GM12801 (cell line): ENCODE results near the gene CYP2B6.

Experiments used
- TF ChIP-seq, protein P1 (sequence below): IDR thresholded peaks from one replicate; pipeline ENCODE4 v1.5.1; 2011; ENCODE audit warnings: control low read depth; ENCODE audit not compliant: insufficient read length; ENCODE audit errors: extremely low read depth

The CYP2B6 gene

DNA sequence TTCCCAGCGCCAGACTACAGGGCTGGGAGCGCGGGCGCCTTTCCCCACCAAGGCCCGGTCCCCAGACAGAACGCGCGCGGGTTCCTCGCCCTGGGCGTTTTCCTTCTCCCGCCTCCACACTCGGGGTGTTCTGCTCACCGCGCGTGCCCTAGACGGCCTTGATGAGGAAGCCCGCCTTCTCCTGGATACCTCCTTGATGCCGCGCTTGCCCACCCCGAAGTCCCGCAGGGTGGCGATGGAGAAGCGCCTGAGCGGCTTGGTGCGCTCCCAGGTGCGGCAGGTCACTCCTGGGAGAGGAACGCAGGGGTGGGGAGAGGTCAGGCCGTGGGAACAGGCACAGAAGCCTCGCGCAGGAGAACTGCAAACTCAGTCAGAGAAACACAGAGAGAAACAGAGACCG lies 34.8 kb downstream of the CYP2B6 start:
- TF ChIP-seq, protein P1, sequence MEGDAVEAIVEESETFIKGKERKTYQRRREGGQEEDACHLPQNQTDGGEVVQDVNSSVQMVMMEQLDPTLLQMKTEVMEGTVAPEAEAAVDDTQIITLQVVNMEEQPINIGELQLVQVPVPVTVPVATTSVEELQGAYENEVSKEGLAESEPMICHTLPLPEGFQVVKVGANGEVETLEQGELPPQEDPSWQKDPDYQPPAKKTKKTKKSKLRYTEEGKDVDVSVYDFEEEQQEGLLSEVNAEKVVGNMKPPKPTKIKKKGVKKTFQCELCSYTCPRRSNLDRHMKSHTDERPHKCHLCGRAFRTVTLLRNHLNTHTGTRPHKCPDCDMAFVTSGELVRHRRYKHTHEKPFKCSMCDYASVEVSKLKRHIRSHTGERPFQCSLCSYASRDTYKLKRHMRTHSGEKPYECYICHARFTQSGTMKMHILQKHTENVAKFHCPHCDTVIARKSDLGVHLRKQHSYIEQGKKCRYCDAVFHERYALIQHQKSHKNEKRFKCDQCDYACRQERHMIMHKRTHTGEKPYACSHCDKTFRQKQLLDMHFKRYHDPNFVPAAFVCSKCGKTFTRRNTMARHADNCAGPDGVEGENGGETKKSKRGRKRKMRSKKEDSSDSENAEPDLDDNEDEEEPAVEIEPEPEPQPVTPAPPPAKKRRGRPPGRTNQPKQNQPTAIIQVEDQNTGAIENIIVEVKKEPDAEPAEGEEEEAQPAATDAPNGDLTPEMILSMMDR = no peak

DNA sequence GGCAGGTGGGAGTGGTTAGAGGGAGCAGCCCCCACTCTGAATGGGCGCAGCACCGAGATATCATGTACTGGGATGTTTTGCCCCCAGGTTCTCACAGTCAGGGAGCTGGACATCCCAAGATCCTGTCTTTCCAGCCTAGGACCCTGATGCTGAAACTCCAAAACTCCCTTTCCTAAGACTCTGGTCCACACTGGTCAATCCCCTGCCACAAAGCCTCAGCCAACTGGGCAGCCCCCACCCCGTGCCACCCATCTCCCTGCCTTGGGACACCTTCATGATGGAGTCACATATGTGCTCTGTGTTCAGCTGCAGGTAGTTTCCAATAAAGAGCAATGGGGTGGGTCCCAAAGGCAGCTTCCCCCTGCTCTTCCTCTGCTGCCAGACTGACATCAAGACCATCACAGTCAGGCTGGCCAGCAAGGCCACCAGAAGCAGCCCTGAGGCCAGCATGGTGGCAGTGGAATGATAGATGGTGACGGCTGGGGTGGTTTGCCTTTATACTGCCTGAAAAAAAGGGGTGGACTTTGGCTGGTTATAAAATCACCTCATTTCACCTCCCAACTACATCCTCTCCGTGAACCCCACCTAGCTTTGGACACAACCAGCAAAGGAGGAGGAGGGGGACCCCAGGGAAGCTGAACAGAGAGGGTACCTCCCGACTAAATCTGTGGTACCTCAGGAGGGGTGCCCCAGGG lies 36.3 kb downstream of the CYP2B6 start:
- TF ChIP-seq, protein P1 = no peak

DNA sequence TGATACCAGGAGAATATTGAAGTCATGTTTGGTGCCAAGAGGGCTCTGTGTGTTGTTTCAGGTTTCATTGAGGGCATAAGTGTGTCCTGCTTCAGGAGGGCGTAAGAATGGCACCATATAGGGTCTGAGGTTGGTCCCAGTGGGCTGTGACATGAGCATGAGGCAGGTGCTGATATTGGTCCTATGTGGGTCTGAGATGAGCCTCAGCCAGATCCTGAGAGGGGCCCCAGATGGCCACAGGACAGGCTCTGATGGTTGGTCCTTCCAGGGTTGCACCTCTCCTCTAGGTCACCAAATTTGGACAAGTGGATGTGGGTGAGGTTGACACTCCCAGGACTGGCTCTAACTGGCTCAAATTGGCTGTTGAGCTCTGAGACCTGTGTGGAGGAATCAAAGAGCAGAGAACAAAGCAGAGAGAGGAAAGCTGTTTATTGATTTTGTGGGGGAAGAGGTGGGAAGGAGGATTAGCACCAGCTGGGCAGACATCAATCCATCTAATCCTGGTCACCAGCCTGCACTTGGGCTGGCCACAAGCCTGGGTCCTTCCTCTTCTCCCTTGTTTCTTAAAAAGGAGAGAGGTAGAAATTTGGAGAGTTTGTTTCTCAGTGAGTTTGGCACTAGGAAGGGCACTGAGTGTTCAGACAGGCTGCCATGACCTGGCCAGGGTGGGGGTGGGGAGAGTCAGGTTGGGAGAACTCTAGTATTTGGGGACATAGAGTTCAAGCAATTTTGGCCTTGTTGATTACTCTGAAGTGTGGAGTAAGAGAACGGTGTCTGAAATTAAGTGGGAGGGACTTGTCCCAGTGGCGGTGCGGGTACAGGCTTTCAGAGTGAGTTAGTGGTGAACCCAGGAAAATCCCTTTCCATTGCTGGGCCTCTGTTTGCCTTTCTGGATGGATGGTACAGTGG lies 38.7 kb downstream of the CYP2B6 start:
- TF ChIP-seq, protein P1 = no peak

DNA sequence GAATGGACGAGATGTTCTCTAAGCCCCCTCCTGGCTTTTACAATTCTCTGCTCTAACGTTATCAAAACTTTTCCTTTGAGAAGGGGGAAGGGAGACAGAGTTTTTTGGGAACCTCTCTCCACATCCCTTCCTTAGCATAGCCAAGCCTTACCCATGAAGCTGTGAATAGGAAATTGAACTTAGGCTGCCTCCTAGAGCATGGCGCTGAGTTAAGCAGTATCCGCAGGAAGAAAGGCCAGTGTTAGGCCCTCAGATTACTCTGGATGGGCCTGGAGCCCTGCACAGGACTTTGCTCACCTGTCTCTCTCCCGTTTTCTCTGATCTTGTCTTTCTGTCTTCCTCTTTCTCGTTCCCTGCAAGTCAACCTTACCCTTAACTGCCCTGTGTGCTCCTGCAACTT lies 39.6 kb downstream of the CYP2B6 start:
- TF ChIP-seq, protein P1 = no peak

DNA sequence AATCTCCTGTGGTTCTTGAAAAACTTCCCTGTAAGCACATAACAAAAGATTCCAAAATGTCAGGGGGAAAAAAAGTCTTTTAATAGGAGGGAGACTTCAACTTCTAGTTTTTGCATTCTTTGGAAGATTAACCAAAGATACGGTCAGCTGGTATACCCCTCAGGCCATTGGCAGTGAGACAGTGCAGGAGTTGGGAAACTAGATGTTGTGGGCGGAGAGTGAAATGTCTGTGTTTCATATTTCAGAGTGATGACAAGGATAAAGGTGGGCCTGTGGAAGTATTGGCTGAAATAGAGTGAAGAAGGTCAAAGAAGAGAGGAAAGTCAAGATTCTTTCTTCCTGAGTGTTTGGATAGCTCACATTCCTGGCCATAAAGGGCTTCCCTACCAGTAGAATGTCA lies 40.8 kb downstream of the CYP2B6 start:
- TF ChIP-seq, protein P1 = no peak

DNA sequence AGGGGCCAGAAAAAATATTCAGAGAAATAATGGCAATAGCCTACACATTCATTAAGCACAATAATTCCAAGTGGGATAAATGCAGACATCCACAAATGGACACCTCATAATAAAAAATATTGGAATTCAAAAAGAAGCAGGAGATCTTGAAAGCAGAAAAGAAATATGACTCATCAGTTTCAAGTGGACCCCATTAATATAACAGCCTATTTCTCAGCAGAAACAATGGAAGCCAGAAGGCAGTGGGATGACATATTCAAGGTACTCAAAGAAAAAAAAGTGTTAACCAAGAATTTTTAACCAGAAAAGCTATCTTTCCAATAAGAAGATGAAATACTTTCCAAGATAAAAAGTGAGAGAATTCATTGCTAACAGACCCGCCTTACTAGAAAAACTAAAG lies 48.7 kb downstream of the CYP2B6 start:
- TF ChIP-seq, protein P1 = no peak

DNA sequence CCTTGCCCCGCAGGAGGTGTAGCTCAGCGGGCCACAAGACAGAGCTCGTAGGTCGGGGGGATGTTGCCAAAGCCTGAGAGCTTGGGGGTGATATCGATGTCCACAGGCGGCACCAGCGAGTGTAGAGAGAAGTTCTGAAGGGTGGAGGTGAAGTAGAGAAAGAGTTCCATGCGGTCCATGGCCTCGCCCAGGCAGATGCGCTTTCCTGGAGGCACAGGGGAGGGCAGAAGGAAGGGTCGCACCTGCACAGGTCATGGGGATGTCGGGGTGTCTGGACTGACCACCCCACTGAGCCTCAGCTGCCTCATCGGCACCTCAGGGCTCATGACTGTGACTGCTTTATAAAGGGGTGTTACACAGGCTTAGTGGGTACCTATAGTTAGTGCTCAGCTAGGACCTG lies 59.3 kb downstream of the CYP2B6 start:
- TF ChIP-seq, protein P1 = no peak
